Measurements from ENCODE around the gene PIK3R4.

Gene PIK3R4

GRCh38 chr3:130635978-130636377, 110.7 kb downstream of the PIK3R4 start:
- TF ChIP-seq CTCF (IDR thresholded peaks at IDR 0.05; ENCODE audit: low read depth, low read length) = no peak
- Histone ChIP-seq H3K27me3 (ENCODE audit: insufficient read depth, low read depth, severe bottlenecking) (no peaks in the 10 kb centered on the region), H3K9me3 (ENCODE audit: severe bottlenecking) (no peaks in the 10 kb centered on the region), H3K4me3 (ENCODE audit: low read depth, low read length) (no peak overlapping the region), H3K36me3 (no peaks in the 10 kb centered on the region), H3K27ac (no peak overlapping the region)
- DNase-seq = no peak

- Histone ChIP-seq H3K36me3 (no peaks in the 10 kb centered on the region), H3K4me3 (ENCODE audit: low read depth, low read length) (no peak overlapping the region), H3K27me3 (ENCODE audit: insufficient read depth, low read depth, severe bottlenecking) (no peaks in the 10 kb centered on the region), H3K9me3 (ENCODE audit: severe bottlenecking) (no peaks in the 10 kb centered on the region), H3K27ac (no peak overlapping the region)
- TF ChIP-seq CTCF (IDR thresholded peaks at IDR 0.05; ENCODE audit: low read depth, low read length) = no peak
- no peak for DNase-seq
These were observed 111.3 kb downstream of the PIK3R4 start for GRCh38 chr3:130635285-130635684.

Data from WERI-Rb-1 (cell line).